Renal pelvis (tissue), 4 donors: ENCODE results near the gene BOLA2B. TPM values are rescaled to one million over a fixed set of nuclear protein-coding genes. Genes with fewer than 3 reads are reported as not detected.

ENCODE experiments used
- DNase-seq: peaks from one replicate; pipeline ENCODE4 v3.0.0-alpha.2; 2013
- polyA plus RNA-seq, 3 donors: library from polyadenylated mRNA; unstranded; fragments of 120-200 nt; gene quantifications; one replicate each; pipeline ENCODE4 v1.2.1, GENCODE V29; 2013; ENCODE audit not compliant: insufficient read length in 3 of 3

The BOLA2B gene
- polyA plus RNA-seq, 3 donors, result 32.5 to 43.1 (median 37.9) TPM

DNA sequence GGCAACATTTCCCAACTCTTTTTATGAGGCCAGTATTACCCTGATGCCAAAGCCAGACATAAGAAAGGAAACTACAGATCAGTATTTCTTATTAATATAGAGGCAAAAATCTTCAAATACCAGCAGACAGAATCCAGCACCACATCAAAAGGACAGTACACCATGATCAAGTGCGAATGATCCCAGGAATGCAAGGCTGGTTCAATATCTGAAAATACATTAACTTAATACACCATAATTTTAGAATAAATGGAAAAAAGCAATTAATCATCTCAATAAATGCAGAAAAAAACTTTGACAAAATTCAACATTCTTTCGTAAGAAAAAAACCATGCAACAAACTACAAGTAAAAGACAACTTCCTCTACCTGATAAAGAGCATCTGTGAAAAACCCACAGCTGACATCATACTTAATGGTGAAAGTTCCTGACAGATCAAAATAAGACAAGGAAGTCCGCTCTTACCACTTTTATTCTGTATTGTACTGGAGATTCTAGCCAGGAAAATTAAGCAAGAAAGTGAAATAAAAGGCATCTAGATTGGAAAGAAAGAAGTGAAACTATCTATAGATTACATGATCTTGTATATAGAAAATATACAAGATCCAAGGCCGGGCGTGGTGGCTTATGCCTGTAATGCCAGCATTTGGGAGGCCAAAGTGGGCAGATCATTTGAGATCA, 44.1 kb downstream of the BOLA2B start:
- DNase-seq, result no peak

GRCh38 chr16:30147843-30148510, 45.5 kb downstream of the BOLA2B start:
- DNase-seq, result no peak

GRCh38 chr16:30145657-30146056, 47.8 kb downstream of the BOLA2B start:
- no peak for DNase-seq

GRCh38 chr16:30144917-30145316, 48.5 kb downstream of the BOLA2B start:
- DNase-seq, result no peak

DNA sequence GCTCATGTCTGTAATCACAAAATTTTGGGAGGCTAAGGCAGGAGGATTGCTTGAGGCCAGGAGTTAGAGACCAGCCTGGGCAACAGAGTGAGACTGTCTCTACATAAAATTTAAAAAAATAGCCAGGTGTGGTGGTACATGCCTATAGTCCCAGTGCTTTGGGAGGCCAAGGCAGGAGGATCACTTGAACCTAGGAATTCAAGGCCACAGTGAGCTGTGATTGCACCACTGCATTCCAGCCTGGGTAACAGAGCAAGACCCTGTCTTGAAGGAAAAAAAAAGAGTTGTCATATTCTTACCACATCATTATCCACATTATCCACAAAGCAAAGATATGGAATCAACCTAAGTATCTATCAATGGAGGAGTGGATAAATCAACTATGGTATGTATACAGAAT, 49.4 kb downstream of the BOLA2B start:
- DNase-seq, result no peak

- no peak for DNase-seq
These were observed 50.1 kb downstream of the BOLA2B start for GRCh38 chr16:30143347-30143702.

Other genes with a start within 250 kb of the BOLA2B start
- 100 to 1,000 TPM; 106 to 123 (median 113) TPM for gene TMEM219, start 231.6 kb downstream of the BOLA2B start, polyA plus RNA-seq
- gene TAOK2, start 219.8 kb downstream of the BOLA2B start, polyA plus RNA-seq, result 10 to 100 TPM; 51.0 to 56.5 (median 53.1) TPM
- gene HIRIP3, start 198.0 kb downstream of the BOLA2B start, polyA plus RNA-seq, result 10 to 100 TPM; 19.9 to 22.2 (median 20.7) TPM
- 10 to 100 TPM; 52.3 to 64.9 (median 56.6) TPM for gene INO80E, start 197.4 kb downstream of the BOLA2B start, polyA plus RNA-seq
- gene DOC2A, start 182.6 kb downstream of the BOLA2B start, polyA plus RNA-seq, result 1 to 10 TPM; 2.9 to 4.9 (median 4.6) TPM
- gene C16orf92, start 170.5 kb downstream of the BOLA2B start, polyA plus RNA-seq, result not detected
- 1 to 10 TPM; 1.2 to 1.7 (median 1.2) TPM for gene TLCD3B, start 162.4 kb downstream of the BOLA2B start, polyA plus RNA-seq
- gene ALDOA, start 127.9 kb downstream of the BOLA2B start, polyA plus RNA-seq, result 100 to 1,000 TPM; 525 to 600 (median 593) TPM
- gene PPP4C, start 117.7 kb downstream of the BOLA2B start, polyA plus RNA-seq, result 100 to 1,000 TPM in 2 of 3 donors, 10 to 100 TPM in 1; 99.4 to 116 (median 109) TPM
- 1 to 10 TPM; 1.5 to 1.9 (median 1.7) TPM for gene TBX6, start 101.7 kb downstream of the BOLA2B start, polyA plus RNA-seq
- gene YPEL3, start 97.5 kb downstream of the BOLA2B start, polyA plus RNA-seq, result 10 to 100 TPM; 58.6 to 70.9 (median 60.8) TPM
- 10 to 100 TPM; 11.3 to 13.6 (median 13.0) TPM for gene GDPD3, start 80.1 kb downstream of the BOLA2B start, polyA plus RNA-seq
- gene MAPK3, start 70.4 kb downstream of the BOLA2B start, polyA plus RNA-seq, result 10 to 100 TPM; 84.3 to 88.5 (median 85.4) TPM
- gene CORO1A, start 10.1 kb downstream of the BOLA2B start, polyA plus RNA-seq, result 10 to 100 TPM in 1 of 3 donors, 1 to 10 TPM in 2; 9.2 to 15.1 (median 9.8) TPM
- 10 to 100 TPM; 24.9 to 39.9 (median 35.5) TPM for gene SLX1A, start 209 bp upstream of the BOLA2B start, polyA plus RNA-seq
- gene SULT1A3, start 5.6 kb upstream of the BOLA2B start, polyA plus RNA-seq, result 10 to 100 TPM; 10.6 to 25.3 (median 16.6) TPM
- gene NPIPB13, start 54.8 kb upstream of the BOLA2B start, polyA plus RNA-seq, result 10 to 100 TPM in 2 of 3 donors, 1 to 10 TPM in 1; 3.4 to 37.4 (median 29.1) TPM
- gene CD2BP2, start 161.6 kb upstream of the BOLA2B start, polyA plus RNA-seq, result 10 to 100 TPM; 54.6 to 62.3 (median 62.3) TPM
- gene TBC1D10B, start 176.8 kb upstream of the BOLA2B start, polyA plus RNA-seq, result 10 to 100 TPM; 37.9 to 46.2 (median 39.1) TPM
- gene MYL11, start 181.1 kb upstream of the BOLA2B start, polyA plus RNA-seq, result 1 to 10 TPM in 2 of 3 donors, under 1 TPM in 1; 0.70 to 5.1 (median 1.9) TPM
- gene SEPTIN1, start 188.9 kb upstream of the BOLA2B start, polyA plus RNA-seq, result 1 to 10 TPM; 2.6 to 2.8 (median 2.6) TPM
- gene ZNF48, start 201.8 kb upstream of the BOLA2B start, polyA plus RNA-seq, result 10 to 100 TPM; 15.0 to 16.5 (median 15.9) TPM
- 10 to 100 TPM in 1 of 3 donors, 1 to 10 TPM in 2; 7.7 to 11.1 (median 9.9) TPM for gene ZNF771, start 213.9 kb upstream of the BOLA2B start, polyA plus RNA-seq
- gene DCTPP1, start 236.4 kb upstream of the BOLA2B start, polyA plus RNA-seq, result 10 to 100 TPM; 50.1 to 56.8 (median 54.9) TPM